C4-2B (cell line): ENCODE data around the gene KAZALD1.

Source experiments
- H3K27ac ChIP-seq: fragments of 450-650 bp; 2 replicates; pipeline ENCODE4 v1.5.1; 2017
- CTCF ChIP-seq: fragments of 450-650 bp; conservative IDR thresholded peaks from 2 replicates; pipeline ENCODE4 v1.5.1; 2017; ENCODE audit warnings: mild to moderate bottlenecking
- ZFX ChIP-seq: fragments of 450-650 bp; IDR thresholded peaks from 2 replicates; pipeline ENCODE4 v1.6.1; 2017

KAZALD1 gene

GRCh38 chr10:101016814-101017213 is 45.0 kb upstream of the KAZALD1 start:
- TF ChIP-seq ZFX (no peak), CTCF (no peak)
- no peak overlapping the region for H3K27ac ChIP-seq

GRCh38 chr10:101018118-101018599 is 43.6 kb upstream of the KAZALD1 start:
- no peak overlapping the region for H3K27ac ChIP-seq

GRCh38 chr10:101018600-101019439 is 43.0 kb upstream of the KAZALD1 start:
- H3K27ac ChIP-seq = no peak overlapping the region
- TF ChIP-seq CTCF (peak; percentile 68), ZFX (no peak)

More at GRCh38 chr10:101018118-101018599, 43.6 kb upstream of the KAZALD1 start:
- TF ChIP-seq ZFX (no peak), CTCF (no peak)

- TF ChIP-seq ZFX (no peak), CTCF (no peak)
- no peak overlapping the region for H3K27ac ChIP-seq
Measured at GRCh38 chr10:101019440-101019703, 42.4 kb upstream of the KAZALD1 start.

- TF ChIP-seq ZFX (no peak), CTCF (no peak)
- H3K27ac ChIP-seq = no peak overlapping the region
Measured at GRCh38 chr10:101020427-101021075, 41.2 kb upstream of the KAZALD1 start.

- H3K27ac ChIP-seq = no peak overlapping the region
- TF ChIP-seq CTCF (no peak), ZFX (no peak)
Measured at GRCh38 chr10:101021239-101021638, 40.5 kb upstream of the KAZALD1 start.

GRCh38 chr10:101021692-101022251 is 40.0 kb upstream of the KAZALD1 start:
- no peak overlapping the region for H3K27ac ChIP-seq
- TF ChIP-seq ZFX (no peak), CTCF (no peak)
